Measurements from ENCODE around the gene HSPA1A.
"Not testable (repeated sequence)": the region's sequence is repeated elsewhere in the genome, so short reads cannot be mapped to it uniquely, and the experiment has no call there.

The HSPA1A gene

DNA sequence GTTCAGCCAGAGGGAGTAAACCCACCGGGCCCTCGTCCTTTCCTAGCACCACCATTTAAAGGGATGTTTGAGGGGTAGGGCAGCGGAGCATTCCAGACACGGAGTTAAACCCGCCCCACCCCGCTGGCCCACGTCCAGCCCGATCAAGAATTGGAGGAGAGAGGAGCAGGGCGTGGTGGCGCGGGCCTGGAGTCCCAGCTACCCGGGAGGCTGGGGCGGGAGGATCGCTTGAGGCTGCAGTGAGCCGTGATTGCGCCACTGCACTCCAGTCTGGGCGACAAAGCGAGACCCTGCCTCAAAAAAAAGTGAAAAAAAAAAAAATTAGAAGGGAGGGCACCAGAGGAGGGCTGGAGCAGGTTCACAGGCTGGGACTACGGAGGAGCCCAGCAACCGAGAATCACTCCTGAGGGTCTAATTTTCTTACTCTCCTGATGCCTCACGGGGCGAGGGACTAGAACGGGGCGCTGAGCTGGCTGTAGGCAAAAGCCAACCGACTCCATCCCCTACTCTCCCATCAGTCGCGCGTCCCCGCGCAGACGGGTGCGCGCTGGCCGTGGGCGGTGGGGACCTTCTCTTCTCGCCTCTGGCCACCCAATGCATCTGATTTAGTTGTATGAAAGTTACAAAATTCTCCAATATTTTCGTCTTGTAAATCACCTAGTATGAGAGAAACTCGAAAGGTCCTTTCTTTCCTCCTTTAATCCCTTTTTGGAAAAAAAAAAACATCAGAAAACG, 6.1 kb downstream of the HSPA1A start:
- Histone ChIP-seq H4K20me1 (ENCODE audit: insufficient read depth) (no peaks in the 10 kb centered on the region), H3K27ac (peak overlapping the region; percentile 96), H3K4me2 (peak overlapping the region; percentile 85), H3K27me3 (ENCODE audit: insufficient read depth, low read depth) (no peaks in the 10 kb centered on the region), H2AFZ (ENCODE audit: low read depth) (peak overlapping the region; percentile 81), H3K4me3 (IDR thresholded peaks at IDR 0.05; ENCODE audit: insufficient read depth, low read depth, low read length) (no peak overlapping the region), H3K79me2 (ENCODE audit: insufficient read depth, low read depth) (peaks cover 5% of the 10 kb centered on the region; the same call in 1 of the 2 replicates), H3K9ac (peak overlapping the region; percentile 92; the same call in 1 of the 2 replicates), H3K36me3 (ENCODE audit: insufficient read depth) (no peaks in the 10 kb centered on the region), H3K4me1 (ENCODE audit: low read depth, poor library complexity, severe bottlenecking) (peaks cover 49% of the 10 kb centered on the region)
- TF ChIP-seq, protein P1, sequence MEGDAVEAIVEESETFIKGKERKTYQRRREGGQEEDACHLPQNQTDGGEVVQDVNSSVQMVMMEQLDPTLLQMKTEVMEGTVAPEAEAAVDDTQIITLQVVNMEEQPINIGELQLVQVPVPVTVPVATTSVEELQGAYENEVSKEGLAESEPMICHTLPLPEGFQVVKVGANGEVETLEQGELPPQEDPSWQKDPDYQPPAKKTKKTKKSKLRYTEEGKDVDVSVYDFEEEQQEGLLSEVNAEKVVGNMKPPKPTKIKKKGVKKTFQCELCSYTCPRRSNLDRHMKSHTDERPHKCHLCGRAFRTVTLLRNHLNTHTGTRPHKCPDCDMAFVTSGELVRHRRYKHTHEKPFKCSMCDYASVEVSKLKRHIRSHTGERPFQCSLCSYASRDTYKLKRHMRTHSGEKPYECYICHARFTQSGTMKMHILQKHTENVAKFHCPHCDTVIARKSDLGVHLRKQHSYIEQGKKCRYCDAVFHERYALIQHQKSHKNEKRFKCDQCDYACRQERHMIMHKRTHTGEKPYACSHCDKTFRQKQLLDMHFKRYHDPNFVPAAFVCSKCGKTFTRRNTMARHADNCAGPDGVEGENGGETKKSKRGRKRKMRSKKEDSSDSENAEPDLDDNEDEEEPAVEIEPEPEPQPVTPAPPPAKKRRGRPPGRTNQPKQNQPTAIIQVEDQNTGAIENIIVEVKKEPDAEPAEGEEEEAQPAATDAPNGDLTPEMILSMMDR (conservative IDR thresholded peaks at IDR 0.05; ENCODE audit: low read depth, low read length), result no peak

DNA sequence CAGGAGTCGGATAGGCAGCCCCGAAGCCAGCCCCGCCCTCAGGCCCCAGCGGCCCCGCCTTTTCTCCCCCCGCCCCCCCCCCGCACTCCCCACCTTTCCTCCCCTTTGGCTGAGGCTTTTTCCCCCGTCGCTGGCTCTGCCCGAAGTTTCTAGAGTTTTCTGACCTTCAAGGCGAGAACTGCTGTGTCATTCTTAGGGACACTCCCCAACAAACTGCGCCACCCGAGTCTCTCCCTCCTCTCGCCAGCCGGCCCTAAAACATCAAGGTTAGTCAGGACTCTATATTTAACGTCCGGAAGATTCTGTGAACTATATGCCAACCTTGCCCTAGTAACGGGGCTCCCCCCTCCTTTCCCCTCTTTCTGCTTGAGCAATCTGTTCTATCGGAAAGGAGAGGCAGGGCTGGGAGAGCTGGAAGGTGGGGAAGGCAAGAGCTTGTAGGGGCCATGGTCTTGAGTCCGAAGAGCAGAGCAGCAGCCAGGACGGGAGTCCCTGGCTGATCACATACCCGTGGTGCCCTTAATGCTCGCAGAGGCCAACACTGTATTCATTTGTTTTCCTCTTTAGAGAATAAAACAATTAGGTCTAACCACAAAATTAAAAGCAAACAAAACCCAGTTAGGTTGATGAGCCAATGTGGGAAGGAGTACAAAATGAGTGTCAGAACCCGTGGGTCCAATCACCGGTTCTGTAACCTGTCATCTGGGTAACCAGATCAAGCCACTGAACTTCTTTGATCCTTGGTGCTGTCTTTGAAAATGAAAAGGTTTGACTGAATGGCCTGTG, 6.9 kb downstream of the HSPA1A start:
- H3K4me2 ChIP-seq, result peak overlapping the region; percentile 85
- H3K9ac ChIP-seq, result peak overlapping the region; percentile 92
- no peaks in the 10 kb centered on the region for H3K36me3 ChIP-seq (ENCODE audit: insufficient read depth)
- no peak overlapping the region for H3K4me3 ChIP-seq (IDR thresholded peaks at IDR 0.05; ENCODE audit: insufficient read depth, low read depth, low read length)
- TF ChIP-seq, protein P1 (conservative IDR thresholded peaks at IDR 0.05; ENCODE audit: low read depth, low read length), result no peak
- H3K27me3 ChIP-seq (ENCODE audit: insufficient read depth, low read depth), result no peaks in the 10 kb centered on the region
- H2AFZ ChIP-seq (ENCODE audit: low read depth), result peak overlapping the region; percentile 81
- peaks cover 8% of the 10 kb centered on the region; the same call in 1 of the 2 replicates for H3K79me2 ChIP-seq (ENCODE audit: insufficient read depth, low read depth)
- no peaks in the 10 kb centered on the region for H4K20me1 ChIP-seq (ENCODE audit: insufficient read depth)
- H3K4me1 ChIP-seq (ENCODE audit: low read depth, poor library complexity, severe bottlenecking), result peaks cover 49% of the 10 kb centered on the region
- peak overlapping the region; percentile 96 for H3K27ac ChIP-seq

DNA sequence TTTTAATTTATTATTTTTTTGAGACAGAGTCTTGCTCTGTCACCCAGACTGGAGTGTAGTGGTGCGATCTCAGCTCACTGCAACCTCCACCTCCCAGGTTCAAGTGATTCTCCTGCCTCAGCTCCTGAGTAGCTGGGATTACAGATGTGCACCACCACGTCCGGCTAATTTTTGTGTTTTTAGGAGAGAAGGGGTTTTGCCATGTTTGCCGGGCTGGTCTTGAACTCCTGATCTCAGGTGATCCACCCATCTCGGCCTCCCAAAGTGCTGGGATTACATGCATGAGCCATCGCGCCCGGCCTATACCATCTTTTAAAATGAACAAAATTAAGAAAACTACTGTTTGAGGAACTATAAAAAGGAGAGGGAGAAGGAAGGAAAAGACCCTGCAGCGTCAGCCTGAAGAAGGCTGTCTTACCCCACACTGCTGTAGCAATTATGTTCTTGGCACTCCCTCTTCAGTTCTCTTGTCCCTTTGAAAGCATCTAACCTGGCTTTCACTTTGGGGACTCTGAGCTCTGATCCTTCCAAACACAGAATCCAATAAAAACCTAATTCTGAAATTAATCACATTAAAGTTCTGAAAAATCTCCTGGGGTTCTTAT, 8.4 kb downstream of the HSPA1A start:
- H3K9ac ChIP-seq; H3K79me2 ChIP-seq (ENCODE audit: insufficient read depth, low read depth); H3K36me3 ChIP-seq (ENCODE audit: insufficient read depth); H4K20me1 ChIP-seq (ENCODE audit: insufficient read depth); H3K4me3 ChIP-seq (IDR thresholded peaks at IDR 0.05; ENCODE audit: insufficient read depth, low read depth, low read length); H3K27me3 ChIP-seq (ENCODE audit: insufficient read depth, low read depth); H2AFZ ChIP-seq (ENCODE audit: low read depth): not testable (repeated sequence)
- Histone ChIP-seq H3K4me1 (ENCODE audit: low read depth, poor library complexity, severe bottlenecking) (peaks cover 49% of the 10 kb centered on the region), H3K4me2 (peak overlapping the region; percentile 71; the same call in 1 of the 2 replicates), H3K27ac (peak overlapping the region; percentile 96; the same call in 1 of the 2 replicates)

DNA sequence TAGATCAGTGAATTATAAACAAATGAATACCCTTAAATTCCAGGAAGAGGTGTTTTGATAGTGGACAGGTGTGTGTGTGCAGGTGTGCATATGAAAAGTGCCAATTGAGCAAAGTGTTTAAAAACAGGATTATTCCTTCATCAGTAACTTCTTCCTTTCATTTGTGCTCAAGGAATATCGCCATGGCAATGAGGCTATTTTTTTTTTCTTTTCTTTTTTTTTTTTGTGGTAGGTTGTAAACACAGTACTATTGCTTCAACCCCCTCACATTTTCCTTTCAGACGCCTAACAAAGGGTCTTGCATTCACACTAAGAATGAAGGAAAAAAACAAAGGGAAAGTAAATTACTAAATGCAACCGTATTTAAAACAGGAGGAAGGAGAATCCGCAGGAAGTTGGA, 10.2 kb downstream of the HSPA1A start:
- no peak overlapping the region for H2AFZ ChIP-seq (ENCODE audit: low read depth)
- no peaks in the 10 kb centered on the region for H3K27me3 ChIP-seq (ENCODE audit: insufficient read depth, low read depth)
- H3K4me2 ChIP-seq, result peak overlapping the region; percentile 79; the same call in 1 of the 2 replicates
- peaks cover 48% of the 10 kb centered on the region for H3K4me1 ChIP-seq (ENCODE audit: low read depth, poor library complexity, severe bottlenecking)
- H3K4me3 ChIP-seq (IDR thresholded peaks at IDR 0.05; ENCODE audit: insufficient read depth, low read depth, low read length), result no peak overlapping the region
- H3K9ac ChIP-seq, result no peak overlapping the region
- H3K27ac ChIP-seq, result no peak overlapping the region; the same call in 1 of the 2 replicates
- TF ChIP-seq, protein P1 (conservative IDR thresholded peaks at IDR 0.05; ENCODE audit: low read depth, low read length), result no peak
- peaks cover 18% of the 10 kb centered on the region for H3K79me2 ChIP-seq (ENCODE audit: insufficient read depth, low read depth)
- no peaks in the 10 kb centered on the region for H4K20me1 ChIP-seq (ENCODE audit: insufficient read depth)
- no peaks in the 10 kb centered on the region for H3K36me3 ChIP-seq (ENCODE audit: insufficient read depth)
